ENCODE measurements around the gene TRIM72.
"Not testable (repeated sequence)": the region's sequence is repeated elsewhere in the genome, so short reads cannot be mapped to it uniquely, and the experiment has no call there.

The TRIM72 gene

DNA sequence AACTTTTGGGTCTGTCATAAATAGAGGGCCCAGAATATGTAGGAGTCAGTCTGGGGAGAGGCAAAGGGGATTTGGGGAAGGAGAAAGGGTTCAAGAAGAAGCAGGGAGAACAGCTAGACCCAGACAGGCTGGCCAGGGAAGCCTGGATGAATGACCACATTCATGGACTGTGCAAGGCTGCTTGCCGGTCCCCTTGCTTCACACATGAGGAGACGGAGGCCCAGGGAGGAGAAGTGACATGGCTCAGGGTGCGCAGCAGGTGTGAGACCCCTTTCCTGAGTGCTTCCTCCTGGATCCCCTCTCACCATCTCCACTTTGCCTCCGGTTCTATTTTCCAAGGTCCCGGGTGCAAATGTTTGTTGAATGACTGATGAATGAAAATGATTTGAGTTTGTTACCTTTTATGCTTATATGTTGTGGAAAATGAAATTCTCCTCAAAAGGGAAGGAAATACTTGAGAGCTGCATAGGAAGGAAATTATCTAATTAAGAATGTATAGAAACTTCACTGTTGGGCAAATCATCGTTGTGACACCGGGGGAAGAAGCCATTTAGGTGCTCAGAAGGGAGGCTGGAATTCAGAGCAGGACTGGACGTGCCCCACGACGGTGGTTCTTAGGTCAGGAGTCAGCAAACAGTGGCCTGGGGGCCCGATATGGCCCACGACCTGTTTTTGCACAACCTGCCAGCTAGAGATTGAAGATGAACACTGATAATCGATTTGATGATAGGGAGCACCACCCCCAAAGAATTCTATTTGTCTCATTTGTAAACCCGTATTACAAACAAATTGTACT lies 46.4 kb downstream of the TRIM72 start:
- no peak for DNase-seq

DNA sequence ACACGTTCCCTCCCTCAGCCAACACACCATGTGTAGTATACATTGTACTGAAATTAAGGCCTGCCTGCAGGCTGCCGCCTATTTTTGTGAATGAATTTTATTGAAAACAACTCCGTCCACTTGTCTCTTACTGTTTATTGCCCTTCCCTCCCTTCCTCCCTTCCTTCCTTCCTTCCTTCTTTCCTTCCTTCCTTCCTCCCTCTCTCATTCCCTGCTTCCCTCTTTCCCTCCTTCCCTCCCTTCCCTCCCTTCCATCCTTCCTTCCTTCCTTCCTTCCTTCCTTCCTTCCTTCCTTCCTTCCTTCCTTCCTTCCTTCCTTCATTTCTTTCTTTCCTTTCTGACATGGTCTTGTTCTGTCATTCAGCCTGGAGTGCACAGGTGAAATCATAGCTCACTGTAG lies 48.2 kb downstream of the TRIM72 start:
- DNase-seq = no peak

DNA sequence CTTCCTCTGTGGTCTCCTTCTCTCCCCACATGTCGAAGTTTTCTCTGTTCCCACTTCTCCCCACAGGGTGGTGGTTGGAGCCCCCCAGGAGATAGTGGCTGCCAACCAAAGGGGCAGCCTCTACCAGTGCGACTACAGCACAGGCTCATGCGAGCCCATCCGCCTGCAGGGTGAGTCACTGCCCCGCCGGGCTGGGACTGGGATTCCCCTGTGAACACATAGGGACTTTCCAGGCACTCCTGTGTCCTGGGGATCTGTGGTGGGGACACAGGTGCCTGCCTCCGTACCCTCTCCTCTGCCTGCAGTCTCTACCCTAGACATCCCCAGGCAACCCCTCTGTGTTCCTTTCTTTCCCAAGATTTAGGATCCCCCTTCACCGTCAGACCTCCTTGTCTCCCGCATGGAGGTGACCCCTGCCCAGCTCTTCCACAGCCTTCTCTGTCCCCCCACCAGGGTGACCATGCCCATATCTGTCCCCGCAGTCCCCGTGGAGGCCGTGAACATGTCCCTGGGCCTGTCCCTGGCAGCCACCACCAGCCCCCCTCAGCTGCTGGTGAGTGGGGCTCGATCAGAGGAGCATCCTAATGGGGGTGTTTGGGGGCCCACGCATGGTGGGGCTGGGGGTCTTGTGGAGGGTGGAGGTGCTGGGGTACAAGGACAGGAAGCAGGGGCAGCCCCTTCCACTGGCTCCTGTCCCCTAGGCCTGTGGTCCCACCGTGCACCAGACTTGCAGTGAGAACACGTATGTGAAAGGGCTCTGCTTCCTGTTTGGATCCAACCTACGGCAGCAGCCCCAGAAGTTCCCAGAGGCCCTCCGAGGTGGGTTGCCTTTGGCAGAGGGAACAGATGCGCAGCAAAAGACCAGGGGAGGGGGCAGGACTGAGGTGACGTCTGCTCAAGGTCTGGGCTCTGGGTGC lies 51.7 kb downstream of the TRIM72 start:
- DNase-seq = no peak

DNA sequence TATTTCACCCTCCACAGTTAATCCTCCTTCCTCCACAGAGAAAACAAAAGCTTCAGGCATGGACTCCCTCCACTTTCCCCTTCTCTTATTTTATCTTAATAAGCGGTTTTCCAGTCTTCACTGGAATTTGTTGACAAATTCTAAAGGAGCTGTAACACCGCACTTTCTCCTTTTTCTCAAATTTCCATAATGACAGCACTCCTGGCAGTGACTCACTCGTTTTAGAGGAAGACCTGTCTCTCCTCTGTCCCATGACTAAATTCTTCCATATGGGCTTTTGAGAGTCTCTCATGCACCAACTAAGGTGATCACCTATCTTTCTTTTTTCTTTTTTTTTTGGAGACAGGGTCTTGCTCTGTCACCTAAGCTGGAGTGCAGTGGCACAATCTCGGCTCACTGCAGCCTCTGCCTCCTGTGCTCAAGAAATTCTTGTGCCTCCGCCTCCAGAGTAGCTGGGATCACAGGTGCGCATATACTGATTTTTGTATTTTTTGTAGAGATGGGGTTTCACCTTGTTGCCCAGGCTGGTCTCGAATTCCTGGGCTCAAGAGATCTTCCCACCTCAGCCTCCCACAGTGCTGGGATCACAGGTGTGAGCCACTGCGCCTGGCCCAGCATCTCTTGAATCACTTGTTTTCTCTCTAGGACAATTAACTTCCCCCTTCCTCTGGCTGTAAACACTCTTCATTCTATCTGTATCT lies 53.6 kb downstream of the TRIM72 start:
- DNase-seq = no peak

DNA sequence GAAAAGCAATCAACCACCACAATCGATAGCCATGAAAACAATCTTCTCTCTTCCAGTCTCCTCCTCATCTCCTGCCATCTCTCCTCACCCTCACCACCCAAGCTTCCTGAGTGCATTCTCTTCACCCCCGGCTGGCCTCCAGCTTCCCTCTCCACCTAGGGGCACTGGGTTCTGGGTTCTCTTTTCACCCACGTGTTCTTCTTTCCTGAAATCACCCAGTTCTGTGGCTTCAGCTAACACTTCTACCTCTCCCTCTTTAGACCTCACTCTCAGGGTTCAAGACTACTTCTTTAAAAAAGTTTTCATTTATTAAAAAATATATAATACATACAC lies 54.1 kb downstream of the TRIM72 start:
- DNase-seq = no peak

DNA sequence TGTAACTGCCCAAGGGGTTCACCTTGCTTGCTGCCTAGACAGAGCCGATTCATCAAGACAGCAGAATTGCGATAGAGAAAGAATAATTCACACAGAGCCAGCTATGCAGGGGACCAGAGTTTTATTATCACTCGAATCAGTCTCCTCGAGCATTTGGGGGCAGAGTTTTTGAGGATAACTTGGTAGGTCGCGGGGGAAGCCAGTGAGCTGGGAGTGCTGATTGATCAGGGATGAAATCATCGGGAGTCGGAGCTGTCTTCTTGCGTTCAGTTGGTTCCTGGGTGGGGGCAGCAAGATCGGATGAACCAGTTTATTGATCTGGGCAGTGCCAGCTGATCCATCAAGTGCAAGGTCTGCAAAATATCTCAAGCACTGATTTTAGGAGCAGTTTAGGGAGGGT lies 55.0 kb downstream of the TRIM72 start:
- DNase-seq = no peak

DNA sequence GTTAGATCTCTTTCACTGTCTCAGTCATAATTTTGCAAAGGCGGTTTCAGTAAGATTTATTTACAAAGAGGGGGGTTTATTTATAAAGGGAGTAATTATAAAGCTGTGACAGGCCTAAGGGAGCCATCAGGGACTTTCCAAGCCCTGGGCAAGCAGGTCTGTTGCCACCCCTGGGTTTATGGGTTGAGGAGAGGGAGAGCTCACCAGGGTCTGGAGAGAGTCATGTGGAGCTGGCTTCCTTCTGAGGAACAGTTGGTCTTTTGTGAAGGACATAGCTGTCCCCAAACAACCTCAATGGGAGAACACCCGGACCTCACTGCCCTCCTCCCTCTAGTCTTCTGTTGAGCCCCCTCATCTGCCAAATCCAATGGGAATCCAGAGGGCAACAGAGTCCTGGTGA lies 55.6 kb downstream of the TRIM72 start:
- DNase-seq = no peak

DNA sequence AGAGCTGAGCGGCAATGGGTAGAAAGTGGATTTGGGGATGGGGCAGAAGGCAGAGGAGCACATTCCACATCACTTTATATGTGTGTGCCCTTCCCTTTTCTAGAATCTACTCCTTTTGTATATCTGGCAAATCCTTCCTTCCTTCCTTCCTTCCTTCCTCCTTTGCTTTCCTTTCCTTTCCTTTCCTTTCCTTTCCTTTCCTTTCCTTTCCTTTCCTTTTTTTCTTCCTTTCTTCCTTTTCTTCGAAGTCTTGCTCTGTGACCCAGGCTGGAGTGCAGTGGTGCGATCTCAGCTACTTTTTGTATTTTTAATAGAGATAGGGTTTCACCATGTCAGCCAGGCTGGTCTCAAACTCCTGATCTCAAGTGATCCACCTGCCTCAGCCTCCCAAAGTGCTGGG lies 56.1 kb downstream of the TRIM72 start:
- DNase-seq = not testable (repeated sequence)

DNA sequence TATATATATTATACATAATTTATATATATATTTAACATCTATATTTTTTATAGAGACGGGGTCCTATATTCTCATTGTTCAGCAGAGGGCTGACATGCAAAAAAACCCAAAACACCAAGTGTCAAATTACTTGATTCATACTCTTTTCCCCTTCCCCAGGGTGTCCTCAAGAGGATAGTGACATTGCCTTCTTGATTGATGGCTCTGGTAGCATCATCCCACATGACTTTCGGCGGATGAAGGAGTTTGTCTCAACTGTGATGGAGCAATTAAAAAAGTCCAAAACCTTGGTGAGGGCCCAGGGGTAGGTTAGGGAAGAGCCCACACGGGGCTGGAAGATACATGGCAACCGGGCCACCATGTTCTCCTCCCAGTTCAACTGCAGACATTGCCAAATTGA lies 56.9 kb downstream of the TRIM72 start:
- no peak for DNase-seq

DNA sequence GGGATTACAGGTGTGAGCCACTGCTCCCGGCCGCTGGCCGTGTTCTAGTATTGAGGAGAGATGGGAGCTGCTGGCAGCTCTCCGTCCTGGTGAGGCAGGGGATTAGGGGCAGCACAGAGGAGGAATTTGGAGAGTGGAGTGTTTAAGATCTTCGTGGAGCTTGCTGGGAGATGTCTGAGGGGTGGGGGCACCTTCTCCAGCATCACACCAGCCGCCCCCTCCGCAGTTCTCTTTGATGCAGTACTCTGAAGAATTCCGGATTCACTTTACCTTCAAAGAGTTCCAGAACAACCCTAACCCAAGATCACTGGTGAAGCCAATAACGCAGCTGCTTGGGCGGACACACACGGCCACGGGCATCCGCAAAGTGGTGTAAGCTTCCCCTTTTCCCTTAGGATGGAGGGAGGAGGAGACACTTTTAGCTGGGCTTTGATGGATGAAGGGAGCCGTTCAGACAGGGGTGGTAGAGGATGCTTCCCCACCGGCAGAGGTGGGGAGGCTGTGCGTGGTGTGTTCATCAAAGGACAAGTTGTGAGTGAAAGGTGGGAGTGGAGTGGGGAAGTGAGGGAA lies 57.8 kb downstream of the TRIM72 start:
- no peak for DNase-seq

DNA sequence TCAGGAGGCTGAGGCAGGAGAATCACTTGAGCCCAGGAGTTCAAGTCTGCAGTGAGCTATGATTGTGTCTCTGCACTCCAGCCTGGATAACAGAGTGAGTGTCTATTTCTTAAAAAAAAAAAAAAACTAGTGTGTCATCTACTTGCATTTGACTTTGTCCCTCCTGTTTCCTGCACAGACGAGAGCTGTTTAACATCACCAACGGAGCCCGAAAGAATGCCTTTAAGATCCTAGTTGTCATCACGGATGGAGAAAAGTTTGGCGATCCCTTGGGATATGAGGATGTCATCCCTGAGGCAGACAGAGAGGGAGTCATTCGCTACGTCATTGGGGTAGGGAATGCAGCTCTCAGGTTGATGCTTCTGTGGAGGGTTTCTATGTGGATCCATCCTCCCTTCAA lies 59.3 kb downstream of the TRIM72 start:
- no peak for DNase-seq

DNA sequence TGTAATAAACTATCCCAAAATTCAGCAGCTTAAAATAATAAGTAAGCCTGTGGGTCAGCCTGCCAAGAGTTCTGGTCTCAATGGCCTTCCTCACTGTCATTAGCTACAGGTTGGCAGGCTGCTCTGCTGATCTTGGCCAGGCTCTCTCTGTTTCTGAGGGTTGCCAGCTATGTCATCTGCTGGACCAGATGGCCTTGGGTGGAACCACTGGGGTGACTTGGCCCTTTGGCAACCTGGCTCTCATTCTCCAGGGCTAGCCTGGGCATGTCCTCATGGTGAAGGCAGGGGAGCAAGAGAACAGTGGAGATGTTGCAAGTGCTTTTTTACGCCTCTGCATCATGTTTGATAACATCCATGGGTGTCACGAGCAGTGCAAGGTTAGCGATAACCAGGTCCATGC lies 59.8 kb downstream of the TRIM72 start:
- no peak for DNase-seq

DNA sequence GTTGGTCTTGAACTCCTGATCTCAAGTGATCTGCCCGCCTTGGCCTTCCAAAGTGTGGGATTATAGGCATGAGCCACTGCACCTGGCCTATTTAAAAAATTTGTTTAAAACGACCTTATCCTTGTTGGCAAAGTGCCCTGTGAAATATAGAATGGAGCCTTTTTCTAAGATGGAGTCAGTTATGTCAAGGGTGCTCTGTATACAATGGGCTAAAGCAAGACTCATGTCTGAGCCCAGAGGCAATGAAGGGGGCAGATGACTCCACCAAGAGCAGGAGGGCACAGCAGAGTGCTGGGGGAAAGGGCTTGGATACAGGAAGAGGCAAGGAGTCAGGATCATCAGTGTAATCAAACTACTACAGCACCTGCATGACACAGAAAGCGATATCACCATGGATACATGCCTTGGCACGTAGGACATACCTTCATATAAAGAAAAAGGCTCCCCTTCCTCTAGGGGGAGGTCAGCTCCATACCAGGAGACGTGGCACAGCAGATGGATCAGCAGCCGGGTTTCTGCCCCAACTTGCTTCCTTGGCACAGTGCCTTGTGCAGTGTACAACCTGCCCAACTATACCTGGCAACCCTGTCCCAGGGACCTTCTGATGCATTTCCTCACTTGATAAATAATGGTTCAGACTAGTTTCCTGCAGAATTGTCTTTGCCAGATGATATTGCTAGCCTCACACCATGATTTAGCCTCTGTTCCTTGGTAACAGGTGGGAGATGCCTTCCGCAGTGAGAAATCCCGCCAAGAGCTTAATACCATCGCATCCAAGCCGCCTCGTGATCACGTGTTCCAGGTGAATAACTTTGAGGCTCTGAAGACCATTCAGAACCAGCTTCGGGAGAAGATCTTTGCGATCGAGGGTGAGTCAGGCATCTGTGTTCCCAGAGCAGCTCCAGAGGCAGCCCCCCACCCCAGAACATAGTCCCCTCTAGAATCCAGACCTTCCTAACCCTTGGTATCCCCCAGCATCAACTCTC lies 61.2 kb downstream of the TRIM72 start:
- DNase-seq = no peak

DNA sequence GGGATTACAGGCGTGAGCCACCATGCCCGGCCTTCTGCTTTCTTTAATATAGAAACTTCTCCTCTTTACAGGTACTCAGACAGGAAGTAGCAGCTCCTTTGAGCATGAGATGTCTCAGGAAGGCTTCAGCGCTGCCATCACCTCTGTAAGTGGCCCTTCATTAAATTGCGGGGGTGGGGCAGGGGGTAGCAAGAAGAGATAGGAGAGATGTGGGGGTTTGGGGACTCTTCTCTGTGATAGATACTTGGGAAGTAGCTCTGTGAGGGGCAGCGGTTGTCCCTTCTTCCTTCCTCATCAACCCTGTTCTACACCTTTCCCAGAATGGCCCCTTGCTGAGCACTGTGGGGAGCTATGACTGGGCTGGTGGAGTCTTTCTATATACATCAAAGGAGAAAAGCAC lies 62.7 kb downstream of the TRIM72 start:
- DNase-seq = no peak

DNA sequence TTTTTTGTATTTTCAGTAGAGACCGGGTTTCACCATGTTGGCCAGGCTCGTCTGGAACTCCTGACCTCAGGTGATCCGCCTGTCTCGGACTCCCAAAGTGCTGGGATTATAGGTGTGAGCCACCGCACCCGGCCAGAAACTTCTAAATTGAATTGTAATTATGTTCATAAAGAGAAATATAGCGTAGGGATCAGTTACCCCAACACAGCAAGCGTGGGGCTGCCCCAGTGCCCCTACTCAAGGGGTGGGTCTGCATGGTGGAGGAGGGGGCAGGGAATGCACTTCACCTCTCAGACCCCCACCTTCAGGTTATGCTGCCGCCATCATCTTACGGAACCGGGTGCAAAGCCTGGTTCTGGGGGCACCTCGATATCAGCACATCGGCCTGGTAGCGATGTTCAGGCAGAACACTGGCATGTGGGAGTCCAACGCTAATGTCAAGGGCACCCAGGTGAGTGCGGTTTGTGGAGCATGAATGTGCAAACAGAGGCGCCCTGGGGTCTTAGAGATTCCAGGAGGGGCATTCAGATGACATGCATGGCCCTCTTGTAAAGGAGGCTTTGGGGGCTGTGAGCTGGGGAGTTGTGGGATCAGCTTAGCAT lies 63.8 kb downstream of the TRIM72 start:
- DNase-seq = no peak

DNA sequence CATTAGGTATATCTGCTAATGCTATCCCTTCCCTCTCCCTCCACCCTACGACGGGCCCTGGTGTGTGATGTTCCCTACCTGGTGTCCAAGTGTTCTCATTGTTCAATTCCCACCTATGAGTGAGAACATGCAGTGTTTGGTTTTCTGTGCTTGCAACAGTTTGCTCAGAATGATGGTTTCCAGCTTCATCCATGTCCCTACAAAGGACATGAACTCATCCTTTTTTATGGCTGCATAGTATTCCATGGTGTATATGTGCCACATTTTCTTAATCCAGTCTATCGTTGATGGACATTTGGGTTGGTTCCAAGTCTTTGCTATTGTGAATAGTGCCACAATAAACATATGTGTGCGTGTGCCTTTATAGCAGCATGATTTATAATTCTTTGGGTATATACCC lies 64.9 kb downstream of the TRIM72 start:
- DNase-seq = not testable (repeated sequence)

All from NCI-H1417 treated with DMSO at 0.1 percent for 48 hours (cell line).